Measurements from ENCODE around the gene CES5A. TPM values are rescaled to one million over a fixed set of nuclear protein-coding genes. Genes with fewer than 3 reads are reported as not detected.

The CES5A gene
- total RNA-seq, 1 donor from 2014 or later, result not detected

DNA sequence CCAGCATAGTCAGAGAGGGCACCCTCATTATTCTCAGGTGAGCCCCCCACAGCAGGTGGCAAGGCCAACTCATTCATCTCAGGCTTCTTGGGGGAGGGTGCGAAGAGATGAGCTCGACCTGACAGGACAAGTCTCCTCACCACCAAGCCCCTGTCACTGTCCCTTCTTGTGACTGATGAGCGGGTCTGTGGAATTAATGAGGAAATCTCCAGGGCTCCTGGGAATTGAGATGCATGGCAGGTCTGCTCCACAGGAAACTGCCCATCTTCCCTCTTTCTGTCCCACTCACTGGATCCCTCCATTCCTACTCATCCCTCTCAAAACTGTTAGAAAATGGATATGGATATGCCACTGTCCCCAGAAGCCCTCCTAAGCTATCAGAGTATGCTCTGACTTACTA is 32.5 kb upstream of the CES5A start:
- Mint-ChIP-seq H3K4me3 (ENCODE audit: unreplicated experiment) (no peak overlapping the region), H3K27ac (ENCODE audit: unreplicated experiment) (no peak overlapping the region), H3K36me3 (ENCODE audit: low read depth) (no peaks in the 10 kb centered on the region), H3K4me1 (ENCODE audit: low read depth) (no peaks in the 10 kb centered on the region), H3K9me3 (ENCODE audit: low read depth) (peaks cover 23% of the 10 kb centered on the region), H3K27me3 (ENCODE audit: low read depth) (peaks cover 7% of the 10 kb centered on the region)
- no peak for DNase-seq (ENCODE audit: low spot score)
- TF ChIP-seq, protein P1, sequence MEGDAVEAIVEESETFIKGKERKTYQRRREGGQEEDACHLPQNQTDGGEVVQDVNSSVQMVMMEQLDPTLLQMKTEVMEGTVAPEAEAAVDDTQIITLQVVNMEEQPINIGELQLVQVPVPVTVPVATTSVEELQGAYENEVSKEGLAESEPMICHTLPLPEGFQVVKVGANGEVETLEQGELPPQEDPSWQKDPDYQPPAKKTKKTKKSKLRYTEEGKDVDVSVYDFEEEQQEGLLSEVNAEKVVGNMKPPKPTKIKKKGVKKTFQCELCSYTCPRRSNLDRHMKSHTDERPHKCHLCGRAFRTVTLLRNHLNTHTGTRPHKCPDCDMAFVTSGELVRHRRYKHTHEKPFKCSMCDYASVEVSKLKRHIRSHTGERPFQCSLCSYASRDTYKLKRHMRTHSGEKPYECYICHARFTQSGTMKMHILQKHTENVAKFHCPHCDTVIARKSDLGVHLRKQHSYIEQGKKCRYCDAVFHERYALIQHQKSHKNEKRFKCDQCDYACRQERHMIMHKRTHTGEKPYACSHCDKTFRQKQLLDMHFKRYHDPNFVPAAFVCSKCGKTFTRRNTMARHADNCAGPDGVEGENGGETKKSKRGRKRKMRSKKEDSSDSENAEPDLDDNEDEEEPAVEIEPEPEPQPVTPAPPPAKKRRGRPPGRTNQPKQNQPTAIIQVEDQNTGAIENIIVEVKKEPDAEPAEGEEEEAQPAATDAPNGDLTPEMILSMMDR (IDR thresholded peaks at IDR 0.05), result no peak

DNA sequence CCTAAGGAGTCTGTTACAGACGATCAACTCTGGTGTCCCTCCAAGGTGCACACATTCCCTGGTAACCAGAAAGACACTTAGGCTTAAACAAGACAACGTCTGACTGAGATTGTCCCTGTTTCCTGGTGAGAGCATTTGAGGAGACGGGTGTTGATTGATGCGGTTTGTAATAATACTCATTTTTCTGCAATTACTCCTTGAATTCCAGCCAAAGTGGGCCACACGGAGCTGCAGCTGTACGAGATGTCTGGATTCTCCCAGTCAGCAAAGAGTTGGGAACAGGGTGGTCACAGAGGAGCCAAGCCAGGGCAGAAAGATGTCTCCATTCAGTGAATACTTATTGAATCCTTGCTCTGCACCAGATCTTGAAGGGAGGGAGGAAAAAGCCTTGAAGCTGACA is 30.9 kb upstream of the CES5A start:
- no peak overlapping the region for H3K27ac Mint-ChIP-seq (ENCODE audit: unreplicated experiment)
- no peak for DNase-seq (ENCODE audit: low spot score)
- H3K9me3 Mint-ChIP-seq (ENCODE audit: low read depth), result peaks cover 26% of the 10 kb centered on the region
- H3K27me3 Mint-ChIP-seq (ENCODE audit: low read depth), result peaks cover 5% of the 10 kb centered on the region
- no peak overlapping the region for H3K4me3 Mint-ChIP-seq (ENCODE audit: unreplicated experiment)
- TF ChIP-seq, protein P1 (IDR thresholded peaks at IDR 0.05), result no peak
- no peaks in the 10 kb centered on the region for H3K4me1 Mint-ChIP-seq (ENCODE audit: low read depth)
- no peaks in the 10 kb centered on the region for H3K36me3 Mint-ChIP-seq (ENCODE audit: low read depth)

DNA sequence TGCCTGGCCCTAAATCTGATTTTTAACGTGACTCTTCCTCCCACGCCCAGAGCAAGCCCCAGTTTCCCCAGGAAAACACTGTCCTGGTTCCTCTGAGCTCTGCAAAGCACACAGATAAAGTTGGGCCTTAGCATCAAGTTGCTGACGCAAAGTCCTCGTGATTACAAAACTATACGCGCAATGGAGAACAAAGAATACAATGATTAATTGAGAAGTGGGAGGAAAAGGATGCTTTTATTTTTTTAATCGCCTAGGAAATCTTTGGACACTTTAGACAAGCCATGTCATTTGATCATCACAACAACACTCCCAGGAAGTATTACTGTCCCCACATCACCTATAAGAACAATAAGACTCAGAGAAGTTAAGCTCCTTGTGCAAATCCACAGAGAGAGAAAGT is 30.5 kb upstream of the CES5A start:
- TF ChIP-seq, protein P1 (IDR thresholded peaks at IDR 0.05), result no peak
- H3K9me3 Mint-ChIP-seq (ENCODE audit: low read depth), result peaks cover 22% of the 10 kb centered on the region
- no peaks in the 10 kb centered on the region for H3K36me3 Mint-ChIP-seq (ENCODE audit: low read depth)
- no peaks in the 10 kb centered on the region for H3K4me1 Mint-ChIP-seq (ENCODE audit: low read depth)
- no peak overlapping the region for H3K4me3 Mint-ChIP-seq (ENCODE audit: unreplicated experiment)
- no peak overlapping the region for H3K27ac Mint-ChIP-seq (ENCODE audit: unreplicated experiment)
- H3K27me3 Mint-ChIP-seq (ENCODE audit: low read depth), result peaks cover 2% of the 10 kb centered on the region
- no peak for DNase-seq (ENCODE audit: low spot score)

DNA sequence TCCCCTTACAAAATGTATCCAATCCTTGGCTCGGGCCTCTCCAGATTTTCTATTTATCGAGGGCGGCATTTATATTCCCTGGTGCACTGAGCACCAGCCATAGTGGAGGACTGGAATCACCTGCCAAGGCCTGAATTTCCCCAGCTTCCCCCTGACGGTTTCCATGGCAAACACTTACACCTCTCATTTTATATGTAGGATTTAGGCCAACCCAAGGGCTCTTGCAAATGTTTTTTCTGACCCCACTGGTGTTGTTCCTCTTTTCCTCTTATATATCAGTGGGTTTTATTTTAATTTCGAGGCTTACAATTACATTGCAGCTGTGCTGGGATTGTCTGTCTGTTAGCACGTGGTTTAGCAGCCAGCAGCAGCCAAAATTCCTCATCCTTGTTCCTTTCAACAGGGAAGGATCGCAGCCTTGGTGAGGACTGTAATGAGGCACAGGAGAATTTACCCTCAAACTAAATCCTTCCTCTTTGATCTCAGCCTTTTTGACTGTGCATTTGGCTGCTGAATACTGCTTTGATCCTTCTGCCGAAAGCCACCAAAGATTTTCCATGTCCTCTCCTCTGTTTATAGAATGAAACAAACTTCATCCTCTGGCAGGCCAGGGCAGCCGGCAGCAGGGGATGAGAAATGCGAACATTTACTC is 26.5 kb upstream of the CES5A start:
- H3K27me3 Mint-ChIP-seq (ENCODE audit: low read depth), result peaks cover 2% of the 10 kb centered on the region
- H3K4me1 Mint-ChIP-seq (ENCODE audit: low read depth), result no peaks in the 10 kb centered on the region
- DNase-seq (ENCODE audit: low spot score), result no peak
- H3K9me3 Mint-ChIP-seq (ENCODE audit: low read depth), result peaks cover 22% of the 10 kb centered on the region
- H3K36me3 Mint-ChIP-seq (ENCODE audit: low read depth), result no peaks in the 10 kb centered on the region
- no peak overlapping the region for H3K4me3 Mint-ChIP-seq (ENCODE audit: unreplicated experiment)
- TF ChIP-seq, protein P1 (IDR thresholded peaks at IDR 0.05), result no peak
- H3K27ac Mint-ChIP-seq (ENCODE audit: unreplicated experiment), result no peak overlapping the region

DNA sequence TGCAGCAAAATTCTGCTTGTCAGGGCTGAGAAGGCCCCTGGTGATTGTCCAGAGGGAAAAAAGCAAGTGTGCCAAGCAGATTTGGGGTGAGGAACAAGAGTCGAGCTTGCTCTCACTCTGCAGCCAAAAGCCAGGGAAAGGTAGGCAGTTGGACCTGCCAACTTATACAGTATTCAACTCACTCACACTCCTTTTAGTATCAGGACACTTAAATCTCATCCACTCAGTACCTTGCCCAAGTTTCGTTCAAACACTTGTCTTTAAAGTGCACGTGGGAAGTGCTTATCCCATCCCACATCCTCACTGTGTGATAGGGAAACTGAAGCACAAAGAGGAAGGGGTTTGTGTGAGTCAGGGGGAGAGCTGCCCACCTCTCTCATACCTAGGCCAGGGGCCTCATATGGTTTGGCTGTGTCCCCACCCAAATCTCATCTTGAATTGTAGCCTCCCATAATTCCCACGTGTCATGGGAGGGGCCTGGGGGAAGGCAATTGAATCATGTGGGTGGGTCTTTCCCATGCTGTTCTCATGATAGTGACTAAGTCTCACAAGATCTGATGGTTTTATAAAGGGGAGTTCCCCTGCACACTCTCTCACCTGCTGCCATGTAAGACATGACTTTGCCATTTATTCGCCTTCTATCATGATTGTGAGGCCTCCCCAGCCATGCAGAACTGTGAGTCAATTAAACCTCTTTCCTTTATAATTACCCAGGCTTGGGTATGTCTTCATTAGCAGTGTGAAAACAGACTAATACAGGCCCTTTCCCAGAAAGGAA is 25.6 kb upstream of the CES5A start:
- Mint-ChIP-seq H3K27me3 (ENCODE audit: low read depth) (peaks cover 2% of the 10 kb centered on the region), H3K4me1 (ENCODE audit: low read depth) (no peaks in the 10 kb centered on the region), H3K4me3 (ENCODE audit: unreplicated experiment) (no peak overlapping the region), H3K27ac (ENCODE audit: unreplicated experiment) (no peak overlapping the region), H3K9me3 (ENCODE audit: low read depth) (peaks cover 26% of the 10 kb centered on the region), H3K36me3 (ENCODE audit: low read depth) (no peaks in the 10 kb centered on the region)
- TF ChIP-seq, protein P1 (IDR thresholded peaks at IDR 0.05), result no peak
- DNase-seq (ENCODE audit: low spot score), result no peak

Data from chondrocyte (in vitro differentiated cells).